ENCODE data around the gene ALK.

DNA sequence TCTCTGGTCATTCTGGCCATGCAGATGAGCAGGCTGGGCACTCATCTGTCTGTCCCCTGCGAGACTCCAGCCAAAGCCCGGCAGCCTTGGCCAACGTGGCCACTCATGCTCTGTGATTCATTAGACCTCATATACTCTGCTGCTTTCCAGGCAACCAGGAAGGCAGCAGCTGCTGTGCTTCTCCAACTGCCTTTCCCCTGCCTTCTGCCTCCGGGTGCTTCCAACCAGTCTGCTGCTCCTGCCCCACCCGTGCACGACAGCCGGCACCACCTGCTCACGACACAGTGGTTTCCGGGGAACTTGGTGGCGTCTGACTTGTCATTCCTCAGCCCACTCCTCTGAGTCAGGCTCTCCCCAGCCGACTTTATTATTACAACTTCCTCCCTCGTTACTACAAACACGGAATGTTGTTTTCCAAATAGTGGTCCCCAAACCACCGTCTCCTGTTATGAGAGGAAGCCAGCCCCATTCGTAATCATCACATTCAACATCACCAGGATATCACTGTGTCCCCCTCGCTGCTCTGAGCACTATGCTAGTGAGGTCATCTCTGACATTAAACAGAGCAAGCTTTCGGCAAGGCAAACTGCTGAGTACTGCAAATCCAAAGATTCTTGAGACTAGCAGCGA lies 392.4 kb downstream of the ALK start:
- TF ChIP-seq, protein P1, sequence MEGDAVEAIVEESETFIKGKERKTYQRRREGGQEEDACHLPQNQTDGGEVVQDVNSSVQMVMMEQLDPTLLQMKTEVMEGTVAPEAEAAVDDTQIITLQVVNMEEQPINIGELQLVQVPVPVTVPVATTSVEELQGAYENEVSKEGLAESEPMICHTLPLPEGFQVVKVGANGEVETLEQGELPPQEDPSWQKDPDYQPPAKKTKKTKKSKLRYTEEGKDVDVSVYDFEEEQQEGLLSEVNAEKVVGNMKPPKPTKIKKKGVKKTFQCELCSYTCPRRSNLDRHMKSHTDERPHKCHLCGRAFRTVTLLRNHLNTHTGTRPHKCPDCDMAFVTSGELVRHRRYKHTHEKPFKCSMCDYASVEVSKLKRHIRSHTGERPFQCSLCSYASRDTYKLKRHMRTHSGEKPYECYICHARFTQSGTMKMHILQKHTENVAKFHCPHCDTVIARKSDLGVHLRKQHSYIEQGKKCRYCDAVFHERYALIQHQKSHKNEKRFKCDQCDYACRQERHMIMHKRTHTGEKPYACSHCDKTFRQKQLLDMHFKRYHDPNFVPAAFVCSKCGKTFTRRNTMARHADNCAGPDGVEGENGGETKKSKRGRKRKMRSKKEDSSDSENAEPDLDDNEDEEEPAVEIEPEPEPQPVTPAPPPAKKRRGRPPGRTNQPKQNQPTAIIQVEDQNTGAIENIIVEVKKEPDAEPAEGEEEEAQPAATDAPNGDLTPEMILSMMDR (IDR thresholded peaks at IDR 0.05), result no peak
- TF ChIP-seq EP300 (IDR thresholded peaks at IDR 0.05), result no peak
- no peak for TF ChIP-seq POLR2AphosphoS5 (IDR thresholded peaks at IDR 0.05)
- TF ChIP-seq POLR2A (IDR thresholded peaks at IDR 0.05; ENCODE audit: low read depth), result no peak

All from esophagus muscularis mucosa (tissue), 4 donors.